Osteoblast (primary cell): ENCODE measurements around the gene KAZN. TPM values are rescaled to one million over a fixed set of nuclear protein-coding genes. Genes with fewer than 3 reads are reported as not detected.
A peak's percentile ranks its signal among the peaks of the same experiment; 100 is the strongest.

Experiments used
- DNase-seq: peaks from one replicate; pipeline ENCODE4 v3.0.0; 2011; ENCODE audit warnings: low spot score, mixed read lengths; ENCODE audit not compliant: insufficient read length; ENCODE audit errors: missing footprints
- H2AFZ ChIP-seq: 2 replicates; pipeline ENCODE4 v1.6.0; 2011; ENCODE audit warnings: mild to moderate bottlenecking, low read length
- H3K27ac ChIP-seq: 2 replicates; pipeline ENCODE4 v1.5.1; 2011; ENCODE audit warnings: mild to moderate bottlenecking, low read depth, low read length, moderate library complexity
- H3K27me3 ChIP-seq: 2 replicates; pipeline ENCODE4 v1.6.0; 2012; ENCODE audit warnings: mild to moderate bottlenecking, control low read depth, inconsistent platforms, low read length, moderate library complexity; ENCODE audit not compliant: insufficient read depth
- H3K36me3 ChIP-seq: 2 replicates; pipeline ENCODE4 v1.5.1; 2011; ENCODE audit warnings: mild to moderate bottlenecking, low read length, control low read depth, moderate library complexity; ENCODE audit not compliant: insufficient read depth
- H3K4me1 ChIP-seq: 2 replicates; pipeline ENCODE4 v1.5.1; 2011; ENCODE audit warnings: mild to moderate bottlenecking, low read length, control low read depth, moderate library complexity; ENCODE audit not compliant: insufficient read depth
- H3K4me2 ChIP-seq: 2 replicates; pipeline ENCODE4 v1.6.0; 2011; ENCODE audit warnings: mild to moderate bottlenecking, low read length; ENCODE audit not compliant: insufficient read depth
- H3K4me3 ChIP-seq: fragments of 200-600 bp; sonication (generic); 3 replicates; pipeline ENCODE4 v1.5.1; 2012; ENCODE audit warnings: mild to moderate bottlenecking, low read length, inconsistent platforms; ENCODE audit not compliant: insufficient read depth
- H3K79me2 ChIP-seq: 2 replicates; pipeline ENCODE4 v1.6.0; 2012; ENCODE audit warnings: mild to moderate bottlenecking, low read length, control low read depth, inconsistent platforms; ENCODE audit not compliant: insufficient read depth
- H3K9me3 ChIP-seq: 2 replicates; pipeline ENCODE4 v1.5.1; 2011; ENCODE audit warnings: low read depth, low read length, control low read depth
- H4K20me1 ChIP-seq: 2 replicates; pipeline ENCODE4 v1.6.0; 2012; ENCODE audit warnings: mild to moderate bottlenecking, low read length, control low read depth; ENCODE audit not compliant: insufficient read depth
- total RNA-seq: library from RNA; depleted of rRNA; stranded (reverse); fragments of >200 nt; gene quantifications from 2 replicates; pipeline ENCODE4 v1.2.3, GENCODE V29; 2012
- TF ChIP-seq, protein P1 (sequence below): IDR thresholded peaks from 2 replicates; pipeline ENCODE4 v1.5.1; 2011; ENCODE audit warnings: mild to moderate bottlenecking, low read depth, low read length, moderate library complexity; ENCODE audit errors: extremely low read depth

Gene KAZN
- total RNA-seq, 1 donor = 9.0 TPM

DNA sequence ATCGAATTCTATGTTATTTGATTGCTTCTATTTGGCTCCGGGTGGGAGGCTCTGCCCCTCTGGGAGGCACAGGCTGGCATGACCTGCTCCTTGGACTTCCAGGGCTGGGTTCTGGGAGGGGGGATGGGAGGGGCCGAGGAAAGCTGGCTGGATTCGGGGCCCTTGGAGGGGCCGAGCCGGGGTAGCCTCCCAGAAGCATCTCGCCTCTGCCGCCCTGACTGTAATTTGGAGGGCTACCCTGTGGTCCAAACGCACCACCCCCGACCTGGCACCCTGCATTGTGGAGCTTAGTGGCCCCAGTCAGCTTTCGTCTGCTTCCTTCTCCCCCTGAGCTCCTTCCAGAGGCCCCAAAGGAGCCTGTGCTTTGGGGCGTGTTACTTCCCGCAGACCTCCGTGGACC lies 469.7 kb downstream of the KAZN start:
- Histone ChIP-seq H3K27me3 (no peaks in the 10 kb centered on the region), H2AFZ (no peak overlapping the region), H3K4me2 (no peak overlapping the region), H3K36me3 (peaks cover 7% of the 10 kb centered on the region), H3K79me2 (no peaks in the 10 kb centered on the region), H3K27ac (no peak overlapping the region), H3K9me3 (no peaks in the 10 kb centered on the region), H3K4me3 (no peak overlapping the region), H4K20me1 (no peaks in the 10 kb centered on the region), H3K4me1 (no peaks in the 10 kb centered on the region)
- no peak for DNase-seq
- TF ChIP-seq, protein P1, sequence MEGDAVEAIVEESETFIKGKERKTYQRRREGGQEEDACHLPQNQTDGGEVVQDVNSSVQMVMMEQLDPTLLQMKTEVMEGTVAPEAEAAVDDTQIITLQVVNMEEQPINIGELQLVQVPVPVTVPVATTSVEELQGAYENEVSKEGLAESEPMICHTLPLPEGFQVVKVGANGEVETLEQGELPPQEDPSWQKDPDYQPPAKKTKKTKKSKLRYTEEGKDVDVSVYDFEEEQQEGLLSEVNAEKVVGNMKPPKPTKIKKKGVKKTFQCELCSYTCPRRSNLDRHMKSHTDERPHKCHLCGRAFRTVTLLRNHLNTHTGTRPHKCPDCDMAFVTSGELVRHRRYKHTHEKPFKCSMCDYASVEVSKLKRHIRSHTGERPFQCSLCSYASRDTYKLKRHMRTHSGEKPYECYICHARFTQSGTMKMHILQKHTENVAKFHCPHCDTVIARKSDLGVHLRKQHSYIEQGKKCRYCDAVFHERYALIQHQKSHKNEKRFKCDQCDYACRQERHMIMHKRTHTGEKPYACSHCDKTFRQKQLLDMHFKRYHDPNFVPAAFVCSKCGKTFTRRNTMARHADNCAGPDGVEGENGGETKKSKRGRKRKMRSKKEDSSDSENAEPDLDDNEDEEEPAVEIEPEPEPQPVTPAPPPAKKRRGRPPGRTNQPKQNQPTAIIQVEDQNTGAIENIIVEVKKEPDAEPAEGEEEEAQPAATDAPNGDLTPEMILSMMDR = no peak

DNA sequence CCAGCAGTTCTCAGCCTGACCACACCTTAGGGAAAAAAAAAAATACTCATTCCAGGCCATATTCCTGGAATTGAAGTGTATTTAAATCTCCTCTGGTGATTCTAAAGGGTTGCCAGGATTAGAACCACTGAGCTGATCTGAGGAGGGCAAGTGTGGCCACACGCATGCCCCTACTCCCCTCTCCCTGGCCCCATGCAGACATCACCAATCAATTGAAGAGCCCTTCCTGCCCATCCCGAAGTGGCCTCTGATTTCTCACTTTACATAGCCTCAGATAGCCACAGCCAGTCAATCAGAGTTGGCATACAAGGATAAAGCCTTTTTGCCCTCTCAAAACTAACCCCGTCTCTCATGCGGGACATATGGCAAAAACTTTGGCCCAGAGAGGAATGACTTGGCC lies 470.5 kb downstream of the KAZN start:
- no peak overlapping the region for H3K27ac ChIP-seq
- no peak overlapping the region for H3K4me2 ChIP-seq
- TF ChIP-seq, protein P1 = no peak
- H3K79me2 ChIP-seq = no peaks in the 10 kb centered on the region
- H3K4me1 ChIP-seq = no peaks in the 10 kb centered on the region
- no peaks in the 10 kb centered on the region for H4K20me1 ChIP-seq
- DNase-seq = no peak
- H3K4me3 ChIP-seq = no peak overlapping the region
- peaks cover 7% of the 10 kb centered on the region for H3K36me3 ChIP-seq
- no peaks in the 10 kb centered on the region for H3K27me3 ChIP-seq
- H2AFZ ChIP-seq = no peak overlapping the region
- no peaks in the 10 kb centered on the region for H3K9me3 ChIP-seq

DNA sequence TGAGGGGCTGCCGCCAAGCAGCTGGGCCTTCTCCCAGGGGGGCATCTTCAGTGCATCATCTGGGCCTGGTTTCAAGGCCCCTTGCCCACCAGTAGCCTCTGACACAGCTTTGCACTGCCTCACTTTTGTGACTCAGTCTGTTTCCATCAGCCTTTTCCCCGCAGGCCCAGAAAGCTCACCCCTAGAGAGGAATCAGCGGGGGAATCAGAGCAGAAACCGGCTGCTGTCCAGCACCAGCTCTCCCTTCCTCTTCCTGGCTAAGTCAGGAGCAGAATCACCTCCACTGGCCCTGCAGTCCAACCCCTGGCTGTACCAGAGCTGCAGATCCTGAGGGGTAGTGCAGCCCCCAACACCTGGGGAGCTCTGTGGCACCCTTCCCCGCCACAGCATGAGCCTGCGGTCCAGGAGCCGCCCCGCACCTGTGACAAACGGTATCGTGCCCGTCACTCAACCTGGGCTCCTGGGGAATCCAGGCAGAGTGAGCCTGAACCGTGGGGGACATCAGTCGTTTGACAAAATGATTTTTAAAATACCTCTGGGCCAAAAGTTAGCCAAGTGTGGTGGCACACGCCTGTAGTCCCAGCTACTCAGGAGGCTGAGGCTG lies 471.8 kb downstream of the KAZN start:
- no peak overlapping the region for H3K27ac ChIP-seq
- no peaks in the 10 kb centered on the region for H4K20me1 ChIP-seq
- H3K79me2 ChIP-seq = no peaks in the 10 kb centered on the region
- peak; percentile 82 for DNase-seq
- H3K27me3 ChIP-seq = no peaks in the 10 kb centered on the region
- H2AFZ ChIP-seq = no peak overlapping the region
- no peaks in the 10 kb centered on the region for H3K9me3 ChIP-seq
- H3K4me2 ChIP-seq = no peak overlapping the region
- no peaks in the 10 kb centered on the region for H3K4me1 ChIP-seq
- no peak overlapping the region for H3K4me3 ChIP-seq
- TF ChIP-seq, protein P1 = no peak
- H3K36me3 ChIP-seq = peaks cover 7% of the 10 kb centered on the region

DNA sequence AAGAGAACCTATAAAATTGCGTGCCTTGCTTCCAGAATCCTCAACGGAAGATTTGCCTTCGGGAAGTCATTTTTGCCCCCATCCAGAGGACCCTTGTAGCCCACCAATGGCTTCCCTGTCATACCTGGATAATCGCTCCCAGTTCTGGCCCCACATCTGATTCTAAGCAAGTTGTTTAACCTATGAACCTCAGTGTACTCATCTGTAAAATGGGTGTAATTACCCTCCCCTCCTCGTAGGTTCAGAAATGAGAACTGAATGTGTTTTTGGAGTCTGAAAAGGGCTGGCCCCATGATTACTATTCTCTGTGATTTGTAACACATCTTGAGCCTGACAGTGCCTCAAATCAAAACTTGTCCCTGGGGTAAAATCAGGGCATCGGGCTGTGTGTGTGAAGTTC lies 473.5 kb downstream of the KAZN start:
- no peak overlapping the region for H3K4me3 ChIP-seq
- no peak overlapping the region for H3K4me2 ChIP-seq
- H4K20me1 ChIP-seq = peaks cover 3% of the 10 kb centered on the region
- no peaks in the 10 kb centered on the region for H3K27me3 ChIP-seq
- H3K4me1 ChIP-seq = no peaks in the 10 kb centered on the region
- H3K36me3 ChIP-seq = no peaks in the 10 kb centered on the region
- no peak overlapping the region for H3K27ac ChIP-seq
- DNase-seq = no peak
- H3K9me3 ChIP-seq = no peaks in the 10 kb centered on the region
- no peak overlapping the region for H2AFZ ChIP-seq
- TF ChIP-seq, protein P1 = no peak
- no peaks in the 10 kb centered on the region for H3K79me2 ChIP-seq
